D721Med (cell line): ENCODE results near the gene SREBF1.

ENCODE experiments used
- DNase-seq: peaks from one replicate; pipeline ENCODE4 v3.0.0; 2011; ENCODE audit warnings: low spot score; ENCODE audit not compliant: insufficient read length
- FAIRE-seq: peaks from 2 replicates; lab custom pipeline; 2011; peaks lifted over from hg19 to GRCh38; lab: Jason Lieb, UNC
- CTCF ChIP-seq: IDR thresholded peaks from 2 replicates; pipeline ENCODE4 v1.5.1; 2012; ENCODE audit warnings: mild to moderate bottlenecking, control low read depth; ENCODE audit not compliant: insufficient read depth; ENCODE audit errors: missing control alignments

The SREBF1 gene

DNA sequence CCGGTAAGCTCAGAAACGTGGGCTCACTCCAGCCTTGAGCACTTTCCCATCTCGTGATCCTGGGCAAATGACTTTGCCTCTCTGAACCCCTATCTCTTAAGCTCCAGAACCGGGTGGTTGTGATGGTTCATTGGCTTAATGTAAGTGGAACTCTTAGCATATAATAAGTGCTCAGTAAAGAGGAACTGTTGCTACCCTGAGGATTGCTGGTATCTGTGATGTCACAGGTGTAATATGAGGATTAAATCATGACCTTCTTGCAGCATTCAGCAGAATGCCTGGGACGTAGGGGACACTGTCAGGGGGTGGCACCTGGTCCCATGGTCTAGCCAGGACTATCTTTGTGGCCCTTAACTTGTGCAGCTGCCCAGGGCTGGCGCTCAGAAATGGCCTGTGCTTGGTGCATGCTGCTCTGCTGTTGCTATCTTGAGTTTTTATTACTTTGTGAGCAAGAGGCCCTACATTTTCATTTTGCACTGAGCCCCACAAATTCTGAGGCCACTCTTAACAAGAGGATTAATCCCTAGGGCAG lies 68.8 kb downstream of the SREBF1 start:
- FAIRE-seq (no peak), DNase-seq (no peak)
- no peak for TF ChIP-seq CTCF

- FAIRE-seq: no peak
- no peak for DNase-seq
- no peak for TF ChIP-seq CTCF
Measured at GRCh38 chr17:17767154-17767869, 69.5 kb downstream of the SREBF1 start.

DNA sequence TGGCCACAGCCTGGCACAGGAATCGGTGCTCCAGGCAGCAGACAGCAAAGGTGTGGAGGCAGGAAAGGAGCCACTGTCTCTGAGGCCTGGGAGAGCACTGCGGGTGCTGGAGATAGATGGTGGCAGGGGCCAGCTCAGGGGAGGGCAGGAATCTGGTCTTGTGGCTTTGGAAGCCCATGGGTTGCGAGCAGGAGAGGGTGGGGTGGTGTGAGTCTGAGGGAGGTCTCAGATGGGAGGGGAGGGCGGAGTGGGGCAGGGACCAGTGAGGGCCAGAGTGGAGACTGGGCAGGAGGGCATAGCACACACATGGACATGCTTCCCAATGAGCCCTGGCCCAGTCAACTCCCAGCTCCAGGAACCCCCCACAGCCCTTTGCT lies 70.1 kb downstream of the SREBF1 start:
- DNase-seq (no peak), FAIRE-seq (no peak)
- TF ChIP-seq CTCF: no peak

- no peak for DNase-seq
- TF ChIP-seq CTCF: no peak
- no peak for FAIRE-seq
Measured at GRCh38 chr17:17766077-17766743, 70.6 kb downstream of the SREBF1 start.

DNA sequence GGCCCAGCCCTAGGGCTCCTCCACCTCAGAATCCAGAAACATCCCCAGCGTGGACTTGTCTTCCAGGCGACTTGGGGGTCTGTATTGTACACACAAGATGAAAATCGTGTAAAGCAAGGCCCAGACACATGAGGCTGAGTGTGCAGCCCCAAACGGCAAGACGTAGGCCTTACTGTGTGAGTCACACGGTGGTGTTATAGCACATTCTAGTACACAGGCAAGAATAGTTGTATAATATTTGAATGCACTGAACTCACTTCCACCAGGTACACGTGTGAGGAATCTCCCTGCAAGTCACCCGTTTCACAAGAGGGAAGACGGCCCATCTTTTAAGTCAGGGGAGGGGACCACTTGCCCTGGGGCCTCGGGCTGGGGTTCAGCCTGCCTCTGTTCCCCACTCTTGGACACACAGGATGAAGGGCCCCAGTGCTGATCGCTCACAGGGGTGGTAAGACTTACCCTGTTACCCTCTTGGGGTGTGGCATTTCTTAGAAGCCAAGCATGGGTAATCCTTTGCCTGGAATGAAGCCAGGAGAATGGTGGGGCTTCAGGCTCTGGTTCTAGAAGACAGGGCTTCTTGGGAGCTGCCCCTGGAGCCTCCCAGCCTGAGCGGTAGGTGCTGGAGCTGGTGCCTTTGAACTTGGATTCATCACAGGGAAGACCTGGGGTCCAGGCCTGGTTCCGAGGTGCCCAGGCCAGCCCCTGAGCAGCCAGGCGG lies 71.3 kb downstream of the SREBF1 start:
- TF ChIP-seq CTCF: no peak
- FAIRE-seq (no peak), DNase-seq (no peak)

DNA sequence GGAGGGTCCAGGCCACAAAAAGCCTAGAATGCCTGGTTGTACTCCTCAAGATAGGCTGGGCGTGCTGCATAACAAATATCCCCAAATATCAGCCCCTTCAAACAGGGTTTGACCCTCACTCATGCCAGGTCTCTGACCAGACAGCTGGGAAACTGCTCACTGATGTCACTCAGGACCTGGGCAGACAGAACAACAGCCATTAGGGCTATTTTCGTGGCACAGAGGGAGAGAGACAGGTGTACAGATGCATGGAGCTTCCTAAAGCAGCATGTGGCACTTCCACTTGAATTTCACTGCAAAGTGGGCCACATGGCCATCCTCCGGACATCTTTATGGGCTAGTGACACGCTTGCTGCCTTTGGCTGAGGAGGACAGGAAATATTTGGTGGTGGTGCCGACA lies 73.1 kb downstream of the SREBF1 start:
- no peak for TF ChIP-seq CTCF
- FAIRE-seq (no peak), DNase-seq (no peak)

DNA sequence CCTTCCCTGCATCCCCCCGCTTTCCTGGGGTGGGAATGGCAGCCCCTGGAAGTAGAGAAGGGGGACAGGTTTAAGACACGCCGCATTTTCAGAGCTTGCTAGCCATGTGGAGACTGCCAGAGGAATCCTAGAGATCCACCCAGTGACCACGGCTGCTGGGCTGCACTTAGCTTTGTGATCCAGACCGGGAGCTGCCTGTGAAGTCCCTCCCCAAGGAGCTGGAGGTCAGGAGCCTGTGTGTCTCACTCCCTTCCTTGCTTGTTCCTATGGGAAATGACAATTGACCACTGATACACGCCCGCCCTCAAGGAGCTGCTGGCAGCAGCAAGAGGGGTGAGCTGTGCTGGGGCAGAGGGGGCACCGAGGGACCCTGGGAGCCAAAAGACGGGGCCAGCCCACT lies 73.7 kb downstream of the SREBF1 start:
- DNase-seq (no peak), FAIRE-seq (no peak)
- TF ChIP-seq CTCF: no peak
